Upper lobe of right lung (tissue), 1 donor: ENCODE data around the gene PTEN. TPM values are rescaled to one million over a fixed set of nuclear protein-coding genes. Genes with fewer than 3 reads are reported as not detected.

ENCODE experiments used
- ATAC-seq: fragments of 200-7000 bp; cut with Tn5 transposase; one replicate; pipeline ENCODE4 v1.9.1; 2020; ENCODE audit warnings: mild to moderate bottlenecking, moderate library complexity
- DNase-seq: peaks from one replicate; pipeline ENCODE4 v3.0.0-alpha.2; 2020
- H3K27ac ChIP-seq: fragments of 200-600 bp; one replicate; pipeline ENCODE4 v1.8.0; 2022
- H3K27me3 ChIP-seq: fragments of 200-600 bp; one replicate; pipeline ENCODE4 v1.8.0; 2022; ENCODE audit warnings: mild to moderate bottlenecking
- H3K36me3 ChIP-seq: fragments of 200-600 bp; one replicate; pipeline ENCODE4 v1.8.0; 2022
- H3K4me1 ChIP-seq: fragments of 200-600 bp; one replicate; pipeline ENCODE4 v1.8.0; 2022
- H3K4me3 ChIP-seq: fragments of 200-600 bp; one replicate; pipeline ENCODE4 v1.8.0; 2022; ENCODE audit warnings: mild to moderate bottlenecking
- H3K9me3 ChIP-seq: fragments of 200-600 bp; one replicate; pipeline ENCODE4 v1.8.0; 2022
- CTCF ChIP-seq: fragments of 200-600 bp; IDR thresholded peaks from one replicate; pipeline ENCODE4 v1.8.0; 2022; ENCODE audit warnings: antibody characterized with exemption
- intact Hi-C: fragments of 100-400 bp; cut with DNase I; formaldehyde crosslinking; loops from one replicate; pipeline ENCODE4 v1.11.0; 2022
- total RNA-seq: library from RNA; stranded (reverse); fragmentation: NEBNext Ultra II Directional; extraction: Animal tissue kit (Norgen Biotek cat#: 25700); gene quantifications from one replicate; pipeline ENCODE4 v1.2.1, GENCODE V29; 2021
- donor health status: DM: no; HTN: yes; CAD: no; lungs with severe emphysema.

The PTEN gene
- total RNA-seq, 1 donor from 2014 or later, result 101 TPM

- H3K9me3 ChIP-seq, result no peaks in the 10 kb centered on the region
- H3K4me1 ChIP-seq, result no peaks in the 10 kb centered on the region
- ATAC-seq (peak; percentile 57), DNase-seq (no peak)
- no peaks in the 10 kb centered on the region for H3K27me3 ChIP-seq
- no peak overlapping the region for H3K4me3 ChIP-seq
- no peak overlapping the region for H3K27ac ChIP-seq
- intact Hi-C loops, result no loop called here
- TF ChIP-seq CTCF, result no peak
- H3K36me3 ChIP-seq, result no peaks in the 10 kb centered on the region
These were observed 149.2 kb downstream of the PTEN start for GRCh38 chr10:88012641-88013040.

- DNase-seq (no peak), ATAC-seq (no peak)
- Histone ChIP-seq H3K27me3 (no peaks in the 10 kb centered on the region), H3K27ac (no peak overlapping the region), H3K4me3 (no peak overlapping the region), H3K9me3 (no peaks in the 10 kb centered on the region), H3K36me3 (no peaks in the 10 kb centered on the region), H3K4me1 (no peaks in the 10 kb centered on the region)
- no peak for TF ChIP-seq CTCF
- intact Hi-C loops, result no loop called here
These were observed 154.4 kb downstream of the PTEN start for GRCh38 chr10:88017781-88018180.

GRCh38 chr10:88019753-88020152 lies 156.3 kb downstream of the PTEN start:
- no peaks in the 10 kb centered on the region for H3K9me3 ChIP-seq
- no peak for TF ChIP-seq CTCF

More at GRCh38 chr10:88019753-88020152, 156.3 kb downstream of the PTEN start:
- H3K4me1 ChIP-seq, result no peaks in the 10 kb centered on the region
- no peak for DNase-seq
- no peak overlapping the region for H3K4me3 ChIP-seq
- H3K27ac ChIP-seq, result no peak overlapping the region
- H3K27me3 ChIP-seq, result no peaks in the 10 kb centered on the region
- ATAC-seq, result no peak
- H3K36me3 ChIP-seq, result no peaks in the 10 kb centered on the region
- intact Hi-C loops, result no loop called here

Other genes starting within 250 kb of the PTEN start
- gene PAPSS2, start 203.7 kb upstream of the PTEN start, total RNA-seq, result 210 TPM
- 45.9 TPM for gene ATAD1, start 45.4 kb upstream of the PTEN start, total RNA-seq
- gene KLLN, start 92 bp upstream of the PTEN start, total RNA-seq, result 0.41 TPM